ENCODE measurements around the gene CYTH2.

CYTH2 gene

DNA sequence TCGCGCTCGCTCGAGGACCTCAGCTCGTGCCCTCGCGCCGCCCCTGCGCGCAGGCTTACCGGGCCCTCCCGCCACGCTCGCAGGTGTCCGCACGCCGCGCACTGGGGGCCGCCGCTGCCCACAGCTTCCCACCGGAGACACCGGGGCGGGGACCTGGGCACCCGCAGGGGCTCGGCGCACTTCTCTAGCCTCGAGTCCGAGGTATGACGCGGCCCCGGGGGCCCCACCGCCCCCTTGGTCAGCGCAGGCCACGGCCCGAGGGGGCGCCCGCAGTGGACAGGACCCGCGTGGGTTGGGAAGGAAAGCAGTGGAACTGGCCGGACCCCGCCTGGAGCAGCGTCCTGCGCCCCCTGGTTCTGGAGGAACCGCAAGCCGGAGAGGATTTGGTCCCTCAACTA, 25.4 kb upstream of the CYTH2 start:
- Histone ChIP-seq H3K9me3 (peaks cover 5% of the 10 kb centered on the region; the same call in 1 of the 2 replicates), H3K27me3 (peaks cover 38% of the 10 kb centered on the region), H3K4me1 (peaks cover 34% of the 10 kb centered on the region), H3K27ac (no peak overlapping the region), H3K36me3 (peaks cover 19% of the 10 kb centered on the region), H3K4me2 (peak overlapping the region; percentile 90), H3K9ac (no peak overlapping the region), H4K20me1 (no peaks in the 10 kb centered on the region), H3K4me3 (peak overlapping the region; percentile 87)
- TF ChIP-seq Cebpa-rat (IDR thresholded peaks at IDR 0.05): no peak

DNA sequence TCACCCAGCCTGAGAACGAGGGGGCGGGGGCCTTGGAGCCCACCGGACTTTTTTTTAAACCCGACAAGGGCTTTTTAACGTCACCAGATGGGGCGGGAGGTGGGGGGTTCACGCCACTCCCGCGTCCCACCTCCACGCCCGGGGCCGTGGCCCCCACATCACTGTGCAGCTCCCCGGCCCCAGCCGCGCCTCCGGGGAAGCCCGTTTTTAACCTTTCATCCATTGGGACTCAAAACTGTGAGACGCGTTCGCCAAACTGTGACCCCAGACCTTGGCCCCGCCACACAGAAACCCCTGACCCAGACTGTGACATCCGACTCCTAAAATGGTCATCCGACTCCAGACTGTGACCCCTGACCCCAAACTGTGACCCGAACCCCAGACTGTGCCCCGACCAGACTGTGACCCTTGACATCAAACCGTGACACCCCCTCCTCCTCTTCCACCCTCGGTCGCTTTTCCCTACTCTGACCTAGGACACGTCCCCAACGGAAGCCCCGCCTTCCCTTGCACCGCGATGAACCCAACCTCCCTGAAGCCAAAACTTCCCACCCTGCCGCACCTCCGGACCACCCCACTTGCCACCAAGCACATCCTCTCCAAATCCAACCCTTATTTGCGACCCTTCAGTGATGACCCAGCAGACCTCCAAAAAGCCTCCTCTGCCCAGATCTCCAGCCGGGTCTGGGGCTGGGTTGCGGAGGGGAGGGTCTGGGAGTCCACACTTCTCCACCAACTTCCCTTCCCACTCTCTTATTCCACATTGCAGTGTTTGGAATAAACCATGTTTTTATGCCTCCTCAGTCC, 24.8 kb upstream of the CYTH2 start:
- H3K4me1 ChIP-seq: peaks cover 34% of the 10 kb centered on the region
- no peak for TF ChIP-seq Cebpa-rat (IDR thresholded peaks at IDR 0.05)
- peak overlapping the region; percentile 87 for H3K4me3 ChIP-seq
- peaks cover 38% of the 10 kb centered on the region for H3K27me3 ChIP-seq
- peak overlapping the region; percentile 92; the same call in 1 of the 2 replicates for H3K27ac ChIP-seq
- H3K9me3 ChIP-seq: peaks cover 5% of the 10 kb centered on the region; the same call in 1 of the 2 replicates
- no peaks in the 10 kb centered on the region for H4K20me1 ChIP-seq
- peak overlapping the region; percentile 93 for H3K9ac ChIP-seq
- peak overlapping the region; percentile 90 for H3K4me2 ChIP-seq
- peaks cover 25% of the 10 kb centered on the region for H3K36me3 ChIP-seq

GRCh38 chr19:48444936-48445200, 24.3 kb upstream of the CYTH2 start:
- Histone ChIP-seq H3K4me1 (peaks cover 34% of the 10 kb centered on the region), H3K4me2 (peak overlapping the region; percentile 90), H4K20me1 (no peaks in the 10 kb centered on the region), H3K4me3 (peak overlapping the region; percentile 87), H3K27ac (peak overlapping the region; percentile 92; the same call in 1 of the 2 replicates), H3K27me3 (peaks cover 38% of the 10 kb centered on the region), H3K9me3 (peaks cover 5% of the 10 kb centered on the region; the same call in 1 of the 2 replicates), H3K36me3 (peaks cover 30% of the 10 kb centered on the region), H3K9ac (peak overlapping the region; percentile 93)
- TF ChIP-seq Cebpa-rat (IDR thresholded peaks at IDR 0.05): no peak

DNA sequence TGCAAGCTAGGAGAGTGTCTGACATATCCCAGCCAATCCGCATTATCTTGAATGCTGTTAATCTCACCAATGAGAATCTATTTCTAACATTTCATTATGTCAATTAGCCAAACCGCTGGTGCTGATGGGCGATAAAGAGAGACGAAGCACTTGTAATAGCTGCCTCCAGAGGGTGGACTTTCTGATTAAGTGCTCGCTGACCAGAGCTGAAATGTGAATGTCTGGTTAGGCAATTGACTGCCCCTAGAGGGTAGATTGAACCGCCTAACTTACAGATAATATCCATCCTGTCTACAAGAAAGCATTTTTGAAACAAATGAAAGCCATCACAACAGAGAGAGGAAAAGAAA, 23.9 kb upstream of the CYTH2 start:
- peak overlapping the region; percentile 93 for H3K9ac ChIP-seq
- H3K4me1 ChIP-seq: peaks cover 34% of the 10 kb centered on the region
- H4K20me1 ChIP-seq: peaks cover under 1% of the 10 kb centered on the region; the same call in 1 of the 2 replicates
- H3K27me3 ChIP-seq: peaks cover 38% of the 10 kb centered on the region
- H3K4me3 ChIP-seq: peak overlapping the region; percentile 87
- no peak for TF ChIP-seq Cebpa-rat (IDR thresholded peaks at IDR 0.05)
- peak overlapping the region; percentile 92 for H3K27ac ChIP-seq
- peaks cover 5% of the 10 kb centered on the region; the same call in 1 of the 2 replicates for H3K9me3 ChIP-seq
- H3K36me3 ChIP-seq: peaks cover 34% of the 10 kb centered on the region
- H3K4me2 ChIP-seq: peak overlapping the region; percentile 90

GRCh38 chr19:48445606-48446481, 23.3 kb upstream of the CYTH2 start, which contains the start of gene GRWD1:
Gene GRWD1 (plus strand): TSS chr19:48445983. CDS start chr19:48446006, 23 bp downstream.
- H4K20me1 ChIP-seq: peaks cover 7% of the 10 kb centered on the region; the same call in 1 of the 2 replicates
- peak within 1 kb of the TSS; percentile 93 for H3K9ac ChIP-seq
- H3K36me3 ChIP-seq: peaks cover 40% of the 10 kb centered on the region

GRCh38 chr19:48446579-48446978, 22.6 kb upstream of the CYTH2 start:
- Histone ChIP-seq H3K4me1 (peaks cover 34% of the 10 kb centered on the region), H3K4me3 (peak overlapping the region; percentile 87), H3K27ac (peak overlapping the region; percentile 92), H3K36me3 (peaks cover 47% of the 10 kb centered on the region), H3K9me3 (peaks cover 5% of the 10 kb centered on the region; the same call in 1 of the 2 replicates), H3K4me2 (peak overlapping the region; percentile 90), H3K9ac (peak overlapping the region; percentile 93), H4K20me1 (peaks cover 14% of the 10 kb centered on the region), H3K27me3 (peaks cover 35% of the 10 kb centered on the region)
- no peak for TF ChIP-seq Cebpa-rat (IDR thresholded peaks at IDR 0.05)

More at GRCh38 chr19:48445606-48446481, 23.3 kb upstream of the CYTH2 start, which contains the start of gene GRWD1:
- H3K27me3 ChIP-seq: peaks cover 38% of the 10 kb centered on the region
- H3K27ac ChIP-seq: peak within 1 kb of the TSS; percentile 92
- H3K4me3 ChIP-seq: peak within 1 kb of the TSS; percentile 87
- peak within 1 kb of the TSS; percentile 90 for H3K4me2 ChIP-seq
- no peak for TF ChIP-seq Cebpa-rat (IDR thresholded peaks at IDR 0.05)
- H3K4me1 ChIP-seq: peaks cover 34% of the 10 kb centered on the region
- peaks cover 5% of the 10 kb centered on the region; the same call in 1 of the 2 replicates for H3K9me3 ChIP-seq

DNA sequence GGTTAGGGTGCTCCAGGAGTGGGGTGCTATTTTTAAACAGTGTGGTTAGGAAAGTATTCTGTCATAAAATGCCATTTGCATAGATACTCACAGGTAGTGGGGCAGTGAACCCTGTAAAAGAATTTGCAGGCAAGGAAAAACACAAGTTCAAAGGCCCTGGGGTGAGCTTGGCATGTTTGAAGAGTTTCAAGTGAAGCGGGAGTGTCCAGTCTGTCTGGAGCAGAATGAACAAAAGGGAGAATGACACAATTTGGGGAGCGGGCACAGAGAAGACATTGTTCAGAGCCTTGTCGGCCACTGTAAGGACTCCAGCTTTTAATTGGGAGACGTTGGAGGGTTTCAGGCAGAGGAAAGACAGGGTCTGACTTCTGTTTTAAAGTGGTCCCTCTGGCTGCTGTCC, 20.6 kb upstream of the CYTH2 start:
- no peak for TF ChIP-seq Cebpa-rat (IDR thresholded peaks at IDR 0.05)
- Histone ChIP-seq H3K27me3 (peaks cover 16% of the 10 kb centered on the region), H3K4me1 (peaks cover 30% of the 10 kb centered on the region), H4K20me1 (peaks cover 34% of the 10 kb centered on the region), H3K4me2 (no peak overlapping the region), H3K9me3 (no peaks in the 10 kb centered on the region; the same call in 1 of the 2 replicates), H3K9ac (no peak overlapping the region), H3K27ac (no peak overlapping the region), H3K4me3 (no peak overlapping the region), H3K36me3 (peaks cover 67% of the 10 kb centered on the region)

DNA sequence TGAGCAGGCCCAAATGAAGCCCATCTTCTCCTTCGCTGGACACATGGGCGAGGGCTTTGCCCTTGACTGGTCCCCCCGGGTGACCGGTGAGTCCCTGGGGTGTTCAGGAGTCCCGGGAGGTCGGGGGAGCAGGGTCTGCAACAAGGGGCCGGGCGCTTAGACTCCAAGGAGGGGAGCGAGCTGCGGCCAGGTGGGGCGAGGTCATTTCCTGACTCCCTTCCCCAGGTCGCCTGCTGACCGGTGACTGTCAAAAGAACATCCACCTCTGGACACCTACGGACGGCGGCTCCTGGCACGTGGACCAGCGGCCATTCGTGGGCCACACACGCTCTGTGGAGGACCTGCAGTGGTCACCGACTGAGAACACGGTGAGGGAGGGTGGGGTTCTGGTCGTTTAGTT, 18.7 kb upstream of the CYTH2 start:
- peaks cover 51% of the 10 kb centered on the region for H4K20me1 ChIP-seq
- no peak overlapping the region for H3K27ac ChIP-seq
- no peak overlapping the region for H3K4me3 ChIP-seq
- no peak overlapping the region for H3K4me2 ChIP-seq
- no peaks in the 10 kb centered on the region for H3K9me3 ChIP-seq
- peaks cover 15% of the 10 kb centered on the region for H3K4me1 ChIP-seq
- peaks cover 86% of the 10 kb centered on the region for H3K36me3 ChIP-seq
- no peaks in the 10 kb centered on the region for H3K27me3 ChIP-seq
- H3K9ac ChIP-seq: no peak overlapping the region
- no peak for TF ChIP-seq Cebpa-rat (IDR thresholded peaks at IDR 0.05)

GRCh38 chr19:48450863-48451262, 18.3 kb upstream of the CYTH2 start:
- H3K9ac ChIP-seq: no peak overlapping the region
- TF ChIP-seq Cebpa-rat (IDR thresholded peaks at IDR 0.05): no peak
- H3K27me3 ChIP-seq: no peaks in the 10 kb centered on the region
- H3K4me3 ChIP-seq: no peak overlapping the region
- H3K36me3 ChIP-seq: peaks cover 90% of the 10 kb centered on the region
- no peak overlapping the region for H3K4me2 ChIP-seq
- no peaks in the 10 kb centered on the region for H3K9me3 ChIP-seq
- H4K20me1 ChIP-seq: peaks cover 55% of the 10 kb centered on the region
- H3K4me1 ChIP-seq: peaks cover 19% of the 10 kb centered on the region
- no peak overlapping the region for H3K27ac ChIP-seq

Data from BLaER1 (cell line).